ENCODE results near the gene FAU. TPM values are rescaled to one million over a fixed set of nuclear protein-coding genes. Genes with fewer than 3 reads are reported as not detected.

The FAU gene
- total and polyA plus RNA-seq, 4 donors = 334 to 1,580 (median 978) TPM

GRCh38 chr11:65136515-65137096 is 14.7 kb upstream of the FAU start:
- no peak for ATAC-seq (ENCODE audit: insufficient read depth, low FRiP score)
- Histone ChIP-seq H3K9me3 (ENCODE audit: control insufficient read depth in 4 of 4, insufficient read depth in 3 of 4, low read length in 3 of 4) (no peaks in the 10 kb centered on the region), H3K4me1 (ENCODE audit: control insufficient read depth in 5 of 5, insufficient read depth in 5 of 5, low read length in 5 of 5) (peaks cover 0 to 20% (median 12%) of the 10 kb centered on the region in 5 donors), H3K9ac (ENCODE audit: insufficient read depth in 1 of 2, low read length in 2 of 2) (no peak overlapping the region), H3K27ac (ENCODE audit: low read depth in 1 of 2, low read length in 1 of 2) (no peak overlapping the region), H3K27me3 (ENCODE audit: control insufficient read depth in 3 of 3, insufficient read depth in 3 of 3, low read length in 2 of 3) (no peaks in the 10 kb centered on the region), H3K36me3 (ENCODE audit: control insufficient read depth in 4 of 4, insufficient read depth in 4 of 4, low read length in 4 of 4) (peaks cover 6 to 15% (median 13%) of the 10 kb centered on the region in 4 donors), H3K4me3 (no peak overlapping the region)
- no peak for DNase-seq
- WGBS, 2 donors = 91 to 93% methylated on average over 15 of the region's 15 CpGs
- TF ChIP-seq, protein P1, sequence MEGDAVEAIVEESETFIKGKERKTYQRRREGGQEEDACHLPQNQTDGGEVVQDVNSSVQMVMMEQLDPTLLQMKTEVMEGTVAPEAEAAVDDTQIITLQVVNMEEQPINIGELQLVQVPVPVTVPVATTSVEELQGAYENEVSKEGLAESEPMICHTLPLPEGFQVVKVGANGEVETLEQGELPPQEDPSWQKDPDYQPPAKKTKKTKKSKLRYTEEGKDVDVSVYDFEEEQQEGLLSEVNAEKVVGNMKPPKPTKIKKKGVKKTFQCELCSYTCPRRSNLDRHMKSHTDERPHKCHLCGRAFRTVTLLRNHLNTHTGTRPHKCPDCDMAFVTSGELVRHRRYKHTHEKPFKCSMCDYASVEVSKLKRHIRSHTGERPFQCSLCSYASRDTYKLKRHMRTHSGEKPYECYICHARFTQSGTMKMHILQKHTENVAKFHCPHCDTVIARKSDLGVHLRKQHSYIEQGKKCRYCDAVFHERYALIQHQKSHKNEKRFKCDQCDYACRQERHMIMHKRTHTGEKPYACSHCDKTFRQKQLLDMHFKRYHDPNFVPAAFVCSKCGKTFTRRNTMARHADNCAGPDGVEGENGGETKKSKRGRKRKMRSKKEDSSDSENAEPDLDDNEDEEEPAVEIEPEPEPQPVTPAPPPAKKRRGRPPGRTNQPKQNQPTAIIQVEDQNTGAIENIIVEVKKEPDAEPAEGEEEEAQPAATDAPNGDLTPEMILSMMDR (IDR thresholded peaks at IDR 0.05; ENCODE audit: control extremely low read depth, extremely low read depth) = no peak

- DNase-seq = no peak
- Histone ChIP-seq H3K27me3 (ENCODE audit: control insufficient read depth in 3 of 3, insufficient read depth in 3 of 3, low read length in 2 of 3) (no peaks in the 10 kb centered on the region), H3K9me3 (ENCODE audit: control insufficient read depth in 4 of 4, insufficient read depth in 3 of 4, low read length in 3 of 4) (no peaks in the 10 kb centered on the region), H3K36me3 (ENCODE audit: control insufficient read depth in 4 of 4, insufficient read depth in 4 of 4, low read length in 4 of 4) (peaks cover 6 to 24% (median 21%) of the 10 kb centered on the region in 4 donors), H3K4me1 (ENCODE audit: control insufficient read depth in 5 of 5, insufficient read depth in 5 of 5, low read length in 5 of 5) (peaks cover 0 to 20% (median 12%) of the 10 kb centered on the region in 5 donors), H3K9ac (ENCODE audit: insufficient read depth in 1 of 2, low read length in 2 of 2) (peak overlapping the region; percentile 92 to 96), H3K27ac (ENCODE audit: low read depth in 1 of 2, low read length in 1 of 2) (peak overlapping the region; percentile 96 to 98), H3K4me3 (peak overlapping the region; percentile 24)
- TF ChIP-seq, protein P1 (IDR thresholded peaks at IDR 0.05; ENCODE audit: control extremely low read depth, extremely low read depth) = no peak
- ATAC-seq (ENCODE audit: insufficient read depth, low FRiP score) = no peak
- WGBS, 2 donors = 60 to 61% methylated on average over 11 of the region's 11 CpGs
These were observed 13.8 kb upstream of the FAU start for GRCh38 chr11:65135633-65136145.

- H3K27me3 ChIP-seq (ENCODE audit: control insufficient read depth in 3 of 3, insufficient read depth in 3 of 3, low read length in 2 of 3) = no peaks in the 10 kb centered on the region
- 2 to 3% methylated on average over 24 of the region's 24 CpGs for WGBS, 2 donors
- peaks cover 0 to 20% (median 12%) of the 10 kb centered on the region in 5 donors for H3K4me1 ChIP-seq (ENCODE audit: control insufficient read depth in 5 of 5, insufficient read depth in 5 of 5, low read length in 5 of 5)
- DNase-seq (peak; percentile 91 to 97 (median 97)), ATAC-seq (ENCODE audit: insufficient read depth, low FRiP score) (peak; percentile 86)
- H3K9ac ChIP-seq (ENCODE audit: insufficient read depth in 1 of 2, low read length in 2 of 2) = peak overlapping the region; percentile 92 to 96
- peak overlapping the region; percentile 96 to 98 for H3K27ac ChIP-seq (ENCODE audit: low read depth in 1 of 2, low read length in 1 of 2)
- H3K4me3 ChIP-seq = peak overlapping the region; percentile 95
- no peaks in the 10 kb centered on the region for H3K9me3 ChIP-seq (ENCODE audit: control insufficient read depth in 4 of 4, insufficient read depth in 3 of 4, low read length in 3 of 4)
- TF ChIP-seq, protein P1 (IDR thresholded peaks at IDR 0.05; ENCODE audit: control extremely low read depth, extremely low read depth) = no peak
- H3K36me3 ChIP-seq (ENCODE audit: control insufficient read depth in 4 of 4, insufficient read depth in 4 of 4, low read length in 4 of 4) = peaks cover 7 to 29% (median 25%) of the 10 kb centered on the region in 4 donors
These were observed 13.2 kb upstream of the FAU start for GRCh38 chr11:65134952-65135632.
